Right forelimb (tissue), 1 donor: ENCODE results near the gene HDAC6.
"Not testable (repeated sequence)": the region's sequence is repeated elsewhere in the genome, so short reads cannot be mapped to it uniquely, and the experiment has no call there.

Source experiments
- DNase-seq: peaks from one replicate; pipeline ENCODE4 v3.0.0-alpha.2; 2018

Gene HDAC6

DNA sequence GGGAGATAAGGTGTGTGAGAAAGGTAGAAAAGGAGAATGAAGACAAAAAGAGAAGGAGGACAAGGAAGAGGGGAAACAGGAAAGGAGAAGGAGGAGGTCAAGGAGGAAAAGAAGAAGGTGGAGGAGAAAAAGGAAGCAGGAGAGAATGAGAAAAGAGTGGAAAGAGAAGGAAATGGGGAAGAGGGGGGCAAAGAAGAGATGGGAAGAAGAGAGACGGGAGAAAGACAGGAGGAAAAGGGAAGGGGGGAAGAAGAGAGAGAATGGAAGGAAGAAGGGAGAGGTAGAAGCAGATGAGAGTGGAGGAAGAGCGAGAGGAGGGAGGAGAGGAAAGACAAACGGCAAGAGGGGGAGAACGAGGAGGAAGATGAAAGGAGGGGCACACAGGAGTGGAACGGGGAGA, 11.4 kb upstream of the HDAC6 start:
- no peak for DNase-seq

DNA sequence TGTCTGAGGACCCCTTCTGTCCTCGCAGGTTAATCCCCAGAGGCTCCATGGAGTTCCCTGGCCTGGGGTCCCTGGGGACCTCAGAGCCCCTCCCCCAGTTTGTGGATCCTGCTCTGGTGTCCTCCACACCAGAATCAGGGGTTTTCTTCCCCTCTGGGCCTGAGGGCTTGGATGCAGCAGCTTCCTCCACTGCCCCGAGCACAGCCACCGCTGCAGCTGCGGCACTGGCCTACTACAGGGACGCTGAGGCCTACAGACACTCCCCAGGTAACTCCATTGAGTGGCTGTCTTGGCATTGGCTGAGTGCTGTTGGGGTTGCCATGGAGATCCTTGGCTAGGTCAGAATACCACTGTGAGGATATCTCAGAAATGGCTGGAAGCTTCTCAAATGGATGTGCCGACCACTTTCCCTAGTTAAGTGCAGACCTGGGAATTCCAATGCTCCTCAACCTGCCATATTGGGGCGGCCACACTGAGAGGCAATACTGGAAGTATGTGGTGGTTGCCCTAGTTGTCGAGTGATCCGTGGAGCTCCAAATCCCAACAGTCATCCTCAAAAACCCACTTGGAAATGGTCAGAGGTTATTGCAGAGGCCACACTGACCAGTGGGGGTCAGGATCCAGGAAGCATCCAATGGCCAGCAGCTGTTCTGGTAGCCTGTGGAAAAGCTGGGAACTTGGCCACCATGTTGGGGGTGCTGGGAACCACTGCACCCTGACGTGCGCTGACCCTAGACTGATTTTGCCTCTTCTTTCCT, 10.6 kb upstream of the HDAC6 start:
- DNase-seq, result no peak

DNA sequence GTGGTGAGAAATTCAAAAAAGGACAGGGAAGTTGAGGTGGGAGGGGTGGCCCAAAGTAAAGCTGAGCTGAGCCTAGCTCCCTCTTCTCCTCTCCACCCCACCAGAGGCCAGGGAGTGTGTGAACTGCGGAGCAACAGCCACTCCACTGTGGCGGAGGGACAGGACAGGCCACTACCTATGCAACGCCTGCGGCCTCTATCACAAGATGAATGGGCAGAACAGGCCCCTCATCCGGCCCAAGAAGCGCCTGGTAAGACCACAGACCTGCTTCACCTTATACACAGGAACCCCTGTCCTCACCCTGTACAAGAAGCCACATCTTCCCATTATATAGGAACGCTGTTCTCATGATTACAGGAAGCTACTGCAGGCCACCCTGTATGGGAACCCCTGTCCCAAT, 9.6 kb upstream of the HDAC6 start:
- no peak for DNase-seq

DNA sequence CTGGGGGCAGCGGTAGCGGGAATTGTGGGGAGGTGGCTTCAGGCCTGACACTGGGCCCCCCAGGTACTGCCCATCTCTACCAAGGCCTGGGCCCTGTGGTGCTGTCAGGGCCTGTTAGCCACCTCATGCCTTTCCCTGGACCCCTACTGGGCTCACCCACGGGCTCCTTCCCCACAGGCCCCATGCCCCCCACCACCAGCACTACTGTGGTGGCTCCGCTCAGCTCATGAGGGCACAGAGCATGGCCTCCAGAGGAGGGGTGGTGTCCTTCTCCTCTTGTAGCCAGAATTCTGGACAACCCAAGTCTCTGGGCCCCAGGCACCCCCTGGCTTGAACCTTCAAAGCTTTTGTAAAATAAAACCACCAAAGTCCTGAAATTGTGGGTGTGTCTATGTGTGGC, 7.9 kb upstream of the HDAC6 start:
- no peak for DNase-seq

DNA sequence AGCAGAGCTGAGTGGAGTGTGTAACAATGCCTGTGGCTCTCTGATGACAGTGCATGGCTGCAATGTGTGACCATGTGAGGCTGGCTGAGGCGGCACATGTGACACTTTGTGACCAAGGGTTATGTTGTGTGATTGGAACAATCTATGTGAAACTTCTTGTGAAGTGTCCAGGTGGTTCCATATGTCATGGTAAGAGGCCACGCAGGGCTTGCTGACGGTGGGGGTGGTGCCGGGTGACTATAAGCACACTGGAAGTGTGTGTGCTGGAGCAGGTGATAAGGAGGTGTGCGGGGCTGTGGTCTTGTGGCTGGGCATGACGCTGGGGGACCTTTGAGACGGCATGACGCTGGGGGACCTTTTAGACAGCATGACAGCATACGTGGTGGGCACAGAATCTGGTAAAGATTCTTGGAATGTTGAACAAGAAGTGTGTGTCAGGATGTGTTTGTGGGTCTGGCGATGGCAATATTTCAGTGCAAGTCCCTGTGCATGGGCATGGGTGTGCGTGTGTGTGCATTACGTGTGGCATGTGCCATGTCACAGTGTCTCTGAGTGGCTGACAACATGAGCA, 7.4 kb upstream of the HDAC6 start:
- no peak for DNase-seq

DNA sequence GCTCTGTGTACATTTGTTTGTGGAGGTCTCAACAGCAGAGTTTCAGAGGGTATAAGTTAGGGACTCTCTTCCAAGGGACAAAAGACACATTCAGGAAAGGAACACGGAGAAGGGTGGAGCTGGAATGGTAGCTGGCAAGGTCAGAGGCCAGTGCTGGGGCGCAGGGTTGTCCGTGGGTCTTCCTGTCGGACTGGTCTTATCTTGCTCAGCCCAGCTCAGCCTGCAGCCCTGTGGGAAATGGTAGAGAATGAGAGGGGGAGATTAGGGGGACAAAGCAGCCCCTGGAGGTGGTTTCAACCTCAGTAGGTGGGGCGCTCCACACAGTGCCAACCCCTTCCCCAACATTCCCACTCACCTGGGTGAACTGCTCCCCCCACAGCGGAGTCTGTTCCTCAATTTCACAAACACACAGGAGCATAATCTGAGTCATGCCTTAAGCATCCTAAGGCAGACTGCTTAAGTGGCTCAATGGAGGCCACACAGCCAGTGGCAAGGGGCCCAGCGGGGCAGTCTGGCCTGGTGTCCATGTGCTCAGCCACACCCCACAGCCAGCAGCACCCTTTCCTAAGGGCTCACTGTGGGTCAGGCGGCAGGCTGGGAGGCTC, 6.9 kb upstream of the HDAC6 start:
- DNase-seq, result no peak

DNA sequence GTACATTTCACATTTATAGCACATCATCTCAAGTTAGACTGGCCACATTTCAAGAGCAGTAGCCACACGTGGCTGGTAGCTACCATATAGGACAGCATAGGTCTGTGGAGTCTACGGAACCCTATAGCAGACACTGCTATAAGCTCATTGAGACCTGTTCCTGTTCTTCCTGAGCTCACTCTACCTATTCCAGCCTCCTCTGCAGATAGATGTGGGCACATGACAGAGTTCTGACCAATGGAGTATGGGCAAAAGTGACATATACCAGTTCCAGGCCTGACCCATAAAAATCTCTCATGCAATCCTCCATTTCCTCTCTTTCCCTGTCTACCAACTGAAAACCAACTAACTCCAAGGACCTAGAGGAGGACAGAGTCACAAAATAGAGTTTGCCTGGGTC, 3.5 kb upstream of the HDAC6 start:
- DNase-seq, result no peak

DNA sequence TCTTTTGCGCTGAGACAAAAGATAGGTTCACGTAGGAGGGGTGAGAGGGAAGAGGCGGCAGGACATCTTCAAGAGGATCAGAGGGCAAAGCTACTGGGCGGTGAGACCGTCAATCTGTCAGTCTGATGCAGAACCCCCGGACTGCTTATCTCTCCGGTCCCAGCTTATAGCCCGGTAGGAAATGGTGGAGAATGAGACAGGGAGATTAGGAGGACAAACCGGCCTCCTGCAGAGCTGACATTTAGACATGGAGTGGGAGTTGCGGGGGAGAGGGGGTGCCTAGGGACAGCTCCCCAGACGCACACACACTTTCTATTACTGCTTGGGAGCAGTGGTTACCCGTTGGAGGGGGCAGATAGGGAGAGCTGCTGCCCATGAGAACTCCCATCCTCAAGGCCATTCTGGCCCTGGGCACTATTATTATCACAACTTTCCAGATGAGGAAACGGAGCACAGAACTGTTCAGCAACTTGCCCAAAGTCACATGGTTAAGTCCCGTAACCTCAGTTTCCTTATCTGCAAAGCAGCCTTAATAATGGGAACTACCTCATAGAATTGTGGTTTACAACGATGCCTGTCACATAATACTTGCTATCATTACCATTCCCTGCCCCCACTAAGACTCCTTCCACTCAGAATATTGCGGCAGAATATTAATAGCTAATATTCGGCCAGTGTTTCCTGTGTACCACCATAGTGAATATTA, 1.1 kb upstream of the HDAC6 start:
- no peak for DNase-seq

DNA sequence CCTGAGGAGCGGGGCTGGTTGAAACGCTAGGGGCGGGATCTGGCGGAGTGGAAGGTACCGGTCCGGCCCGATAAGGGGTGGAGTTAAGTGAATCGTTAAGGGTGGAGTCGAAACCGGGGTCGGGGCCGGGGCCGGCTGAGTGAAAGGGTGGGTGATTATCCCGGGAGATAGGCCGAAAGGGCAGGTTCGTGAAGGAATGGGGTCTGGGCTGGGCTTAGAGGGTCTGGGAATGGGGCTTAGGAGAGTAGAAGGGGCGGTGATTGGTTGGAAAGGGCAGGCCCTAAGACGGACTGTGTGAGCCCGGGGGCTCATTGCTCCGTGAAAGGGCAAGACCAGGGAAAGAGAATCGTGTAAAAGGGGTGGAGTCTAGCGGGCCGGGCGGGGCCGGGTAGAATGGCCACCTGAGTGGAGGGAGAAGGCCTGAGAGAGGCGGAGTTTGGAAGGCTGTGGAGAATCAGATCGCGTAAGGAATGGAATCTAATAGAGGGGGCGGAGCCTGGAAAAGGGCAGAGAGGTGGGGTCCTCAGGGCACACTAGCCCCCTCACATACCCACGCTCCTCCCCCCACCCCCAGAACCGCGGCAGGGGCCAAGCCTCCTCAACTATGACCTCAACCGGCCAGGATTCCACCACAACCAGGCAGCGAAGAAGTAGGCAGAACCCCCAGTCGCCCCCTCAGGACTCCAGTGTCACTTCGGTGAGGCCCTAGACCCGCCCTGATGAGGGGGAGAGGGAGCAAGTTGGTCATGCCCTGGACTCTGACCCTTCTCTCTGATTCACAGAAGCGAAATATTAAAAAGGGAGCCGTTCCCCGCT, 430 bp downstream of the HDAC6 start:
- DNase-seq, result peak; percentile 79

DNA sequence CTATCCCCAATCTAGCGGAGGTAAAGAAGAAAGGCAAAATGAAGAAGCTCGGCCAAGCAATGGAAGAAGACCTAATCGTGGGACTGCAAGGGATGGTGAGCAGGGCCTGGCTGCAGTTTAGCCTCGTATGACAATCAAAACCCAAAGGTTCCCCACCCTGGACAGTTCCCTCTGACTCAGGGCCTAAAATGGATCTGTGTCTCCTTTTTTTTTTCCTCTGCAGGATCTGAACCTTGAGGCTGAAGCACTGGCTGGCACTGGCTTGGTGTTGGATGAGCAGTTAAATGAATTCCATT, 986 bp downstream of the HDAC6 start:
- DNase-seq, result no peak

DNA sequence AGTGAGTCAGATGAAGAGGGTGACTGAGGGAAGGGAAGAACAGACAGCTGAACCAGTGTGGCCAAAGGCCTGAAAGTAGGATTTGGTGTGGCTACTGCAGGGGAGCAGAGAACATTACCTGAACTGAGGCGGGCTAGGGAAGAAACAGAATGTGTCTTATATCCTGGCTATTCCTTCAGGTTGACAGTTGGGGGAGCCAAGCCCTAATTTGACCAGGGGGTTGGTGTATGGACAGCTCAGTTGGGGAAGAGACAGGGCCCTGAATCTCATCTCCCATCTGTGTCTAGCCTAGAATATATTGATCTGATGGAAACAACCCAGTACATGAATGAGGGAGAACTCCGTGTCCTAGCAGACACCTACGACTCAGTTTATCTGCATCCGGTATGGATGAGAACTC, 4.2 kb downstream of the HDAC6 start:
- DNase-seq, result no peak

DNA sequence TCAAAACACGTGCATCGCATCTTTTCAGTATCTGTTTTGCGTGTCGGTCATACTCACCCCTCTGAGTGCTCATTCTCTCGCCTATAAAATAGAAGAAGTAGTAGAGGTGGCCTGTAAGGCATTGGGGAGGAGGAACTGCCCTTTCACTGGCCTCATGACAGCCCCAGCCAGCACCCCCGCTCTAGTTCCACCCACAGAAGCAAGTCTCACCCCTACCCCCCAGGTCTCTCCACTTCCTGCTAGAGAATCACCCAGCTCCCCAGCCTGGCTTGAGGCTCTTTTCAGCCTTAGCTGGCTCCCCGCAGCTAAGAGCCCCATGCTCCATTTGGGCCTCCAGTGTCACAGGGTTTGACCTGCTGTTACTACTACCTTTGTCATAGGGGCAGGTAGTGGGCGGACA, 11.8 kb downstream of the HDAC6 start:
- DNase-seq, result no peak

DNA sequence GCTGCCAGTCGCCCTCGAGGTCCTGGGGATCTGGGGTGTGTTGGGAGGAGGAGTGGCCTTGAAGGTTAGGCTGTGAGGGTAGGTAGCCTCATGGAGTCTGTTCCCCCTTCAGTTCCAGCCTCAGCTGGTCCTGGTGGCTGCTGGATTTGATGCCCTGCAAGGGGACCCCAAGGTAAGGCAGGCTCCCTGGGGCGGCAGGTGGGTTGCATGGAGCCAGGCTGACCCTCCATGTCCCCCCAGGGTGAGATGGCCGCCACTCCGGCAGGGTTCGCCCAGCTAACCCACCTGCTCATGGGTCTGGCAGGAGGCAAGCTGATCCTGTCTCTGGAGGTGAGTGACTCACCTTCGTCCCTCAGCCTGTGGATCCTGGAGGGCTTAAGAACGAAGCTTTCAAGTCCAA, 12.9 kb downstream of the HDAC6 start:
- DNase-seq, result no peak

DNA sequence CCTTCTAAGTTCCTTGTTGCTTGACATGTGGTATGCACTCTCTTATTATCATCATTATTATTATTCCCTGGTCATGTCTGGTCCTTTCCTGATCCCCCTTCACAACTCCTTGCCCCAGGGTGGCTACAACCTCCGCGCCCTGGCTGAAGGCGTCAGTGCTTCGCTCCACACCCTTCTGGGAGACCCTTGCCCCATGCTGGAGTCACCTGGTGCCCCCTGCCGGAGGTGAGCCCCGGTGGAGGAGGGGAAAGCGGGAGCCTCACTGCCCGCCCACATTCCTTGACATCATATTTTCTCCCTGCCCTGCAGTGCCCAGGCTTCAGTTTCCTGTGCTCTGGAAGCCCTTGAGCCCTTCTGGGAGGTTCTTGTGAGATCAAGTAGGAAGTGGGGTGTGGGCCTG, 13.4 kb downstream of the HDAC6 start:
- DNase-seq, result no peak

DNA sequence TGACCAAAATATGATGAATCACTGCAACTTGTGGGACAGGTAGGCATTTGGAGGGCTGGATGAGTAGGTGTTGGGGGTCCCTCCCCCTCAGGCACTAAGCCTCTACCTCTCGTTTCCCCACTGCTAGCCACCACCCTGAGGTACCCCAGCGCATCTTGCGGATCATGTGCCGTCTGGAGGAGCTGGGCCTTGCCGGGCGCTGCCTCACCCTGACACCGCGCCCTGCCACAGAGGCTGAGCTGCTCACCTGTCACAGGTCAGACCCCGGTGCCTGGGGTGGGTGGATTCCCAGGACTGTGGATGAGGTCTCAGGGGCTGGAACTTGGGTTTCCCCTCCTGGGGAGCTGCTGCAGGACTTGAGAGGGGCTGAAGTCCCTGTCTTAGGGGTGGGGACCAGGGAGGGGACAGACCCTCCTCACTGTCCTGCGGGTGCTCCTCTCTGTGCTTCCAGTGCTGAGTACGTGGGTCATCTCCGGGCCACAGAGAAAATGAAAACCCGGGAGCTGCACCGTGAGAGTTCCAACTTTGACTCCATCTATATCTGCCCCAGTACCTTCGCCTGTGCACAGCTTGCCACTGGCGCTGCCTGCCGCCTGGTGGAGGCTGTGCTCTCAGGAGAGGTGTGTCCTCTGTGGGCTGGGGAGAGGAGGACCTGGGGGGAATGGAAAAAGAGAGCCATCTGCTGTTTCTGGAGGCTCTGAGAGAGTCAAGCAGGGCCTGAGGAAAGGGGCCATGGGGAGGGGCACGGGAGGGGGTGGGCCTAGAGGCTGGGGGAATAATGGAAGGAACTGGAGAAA, 14.3 kb downstream of the HDAC6 start:
- no peak for DNase-seq

DNA sequence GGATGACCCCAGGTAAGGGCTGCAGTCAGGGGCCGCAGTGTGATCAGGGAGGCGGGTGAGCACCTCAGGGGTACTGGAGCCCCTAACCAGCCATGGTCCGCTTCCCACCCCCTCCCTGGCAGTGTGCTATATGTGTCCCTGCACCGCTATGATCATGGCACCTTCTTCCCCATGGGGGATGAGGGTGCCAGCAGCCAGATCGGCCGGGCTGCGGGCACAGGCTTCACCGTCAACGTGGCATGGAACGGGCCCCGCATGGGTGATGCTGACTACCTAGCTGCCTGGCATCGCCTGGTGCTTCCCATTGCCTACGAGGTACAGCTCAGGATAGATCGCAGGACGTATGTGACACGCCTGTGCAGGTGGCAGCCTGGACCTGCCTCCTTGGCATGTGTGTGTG, 16.2 kb downstream of the HDAC6 start:
- no peak for DNase-seq

DNA sequence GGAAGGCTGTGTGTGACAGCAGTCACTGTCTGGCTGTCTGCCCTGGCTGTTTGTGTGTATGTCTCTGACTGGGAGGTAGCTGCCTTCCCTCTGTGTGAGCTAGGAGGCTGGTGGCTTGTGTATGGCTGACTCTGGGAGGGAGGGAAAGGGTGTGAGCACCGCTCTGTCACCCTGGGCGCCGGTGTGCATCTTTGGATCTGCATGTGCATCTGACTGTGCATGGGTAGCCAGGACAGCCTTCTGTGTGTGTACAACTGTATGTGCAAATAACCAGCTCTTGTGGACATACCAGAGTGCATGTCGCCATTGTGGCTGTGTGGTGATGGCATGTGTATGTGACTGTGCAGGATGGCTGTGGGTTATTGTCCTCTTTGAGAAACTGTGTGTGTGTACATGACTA, 17.0 kb downstream of the HDAC6 start:
- no peak for DNase-seq

DNA sequence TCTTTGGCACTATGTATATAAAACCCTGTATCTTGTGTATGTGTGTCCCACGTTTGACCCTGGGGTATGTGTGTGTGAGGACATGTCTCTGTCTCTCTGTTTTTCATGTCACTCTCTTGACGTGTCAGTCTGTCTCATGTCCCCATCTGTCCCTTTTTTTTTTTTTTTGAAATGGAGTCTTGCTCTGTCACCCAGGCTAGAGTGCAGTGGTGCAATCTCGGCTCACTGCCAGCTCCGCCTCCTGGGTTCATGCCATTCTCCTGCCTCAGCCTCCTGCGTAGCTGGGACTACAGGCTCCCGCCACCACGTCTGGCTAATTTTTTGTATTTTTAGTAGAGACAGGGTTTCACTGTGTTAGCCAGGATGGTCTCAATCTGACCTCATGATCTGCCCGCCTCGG, 17.5 kb downstream of the HDAC6 start:
- DNase-seq, result not testable (repeated sequence)

DNA sequence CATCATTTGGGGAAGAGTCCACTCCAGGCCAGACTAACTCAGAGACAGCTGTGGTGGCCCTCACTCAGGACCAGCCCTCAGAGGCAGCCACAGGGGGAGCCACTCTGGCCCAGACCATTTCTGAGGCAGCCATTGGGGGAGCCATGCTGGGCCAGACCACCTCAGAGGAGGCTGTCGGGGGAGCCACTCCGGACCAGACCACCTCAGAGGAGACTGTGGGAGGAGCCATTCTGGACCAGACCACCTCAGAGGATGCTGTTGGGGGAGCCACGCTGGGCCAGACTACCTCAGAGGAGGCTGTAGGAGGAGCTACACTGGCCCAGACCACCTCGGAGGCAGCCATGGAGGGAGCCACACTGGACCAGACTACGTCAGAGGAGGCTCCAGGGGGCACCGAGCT, 21.2 kb downstream of the HDAC6 start:
- no peak for DNase-seq

DNA sequence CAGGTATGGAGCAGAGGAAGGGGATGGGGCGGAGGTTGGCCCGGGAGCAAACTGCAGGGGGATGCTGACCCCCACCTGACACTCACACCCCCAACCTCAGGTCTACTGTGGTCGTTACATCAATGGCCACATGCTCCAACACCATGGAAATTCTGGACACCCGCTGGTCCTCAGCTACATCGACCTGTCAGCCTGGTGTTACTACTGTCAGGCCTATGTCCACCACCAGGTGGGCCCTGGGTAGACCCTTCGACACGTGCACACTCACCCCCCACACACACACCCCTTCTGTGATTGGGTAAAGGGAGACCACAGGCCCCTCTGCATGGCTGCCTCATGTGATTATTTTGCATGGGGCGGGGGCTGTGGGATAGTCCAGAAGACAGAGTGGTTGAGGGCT, 22.2 kb downstream of the HDAC6 start:
- no peak for DNase-seq

DNA sequence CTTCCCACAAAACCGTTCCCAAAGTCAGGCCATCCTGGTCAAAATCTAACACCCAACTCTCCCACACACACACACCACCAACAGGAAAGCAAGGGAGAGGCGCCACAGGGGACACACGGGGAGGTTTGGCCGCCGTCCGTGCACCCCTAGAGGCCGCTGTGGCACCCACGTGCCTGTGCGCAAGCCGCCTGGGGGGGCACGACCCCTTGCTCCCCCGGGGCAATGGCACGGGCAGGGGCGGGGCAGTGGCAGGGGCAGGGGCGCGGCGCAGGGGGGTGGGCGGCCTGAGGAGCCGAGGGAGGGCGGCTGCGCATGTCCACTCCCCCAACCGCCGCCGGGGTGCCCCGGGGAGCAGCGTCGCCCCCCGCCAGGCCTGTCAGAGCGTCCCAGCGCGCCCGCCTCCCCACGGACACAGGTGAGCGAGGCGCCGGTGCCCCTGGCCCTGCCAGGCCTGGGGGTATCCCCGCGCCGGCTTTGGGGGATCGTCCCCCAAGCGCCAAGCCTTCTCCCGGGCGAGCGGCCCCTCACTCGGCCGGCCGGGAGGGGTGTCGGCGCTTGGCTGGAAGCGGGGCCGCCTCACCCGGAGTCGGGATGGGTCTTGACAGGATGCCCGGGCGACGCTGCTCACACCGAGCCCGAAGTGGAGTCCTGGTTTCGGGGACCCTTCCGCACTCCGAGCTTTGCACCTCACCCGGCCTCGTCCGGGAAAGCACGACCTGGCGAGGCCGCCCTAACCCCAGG, 24.4 kb downstream of the HDAC6 start, which contains the start of gene ERAS:
TSS of gene ERAS (plus strand) at position 379 of the 741 bp plus-strand sequence. CDS start 2,611 bp downstream, outside the sequence.
- no peak for DNase-seq
